GM21528 (cell line): ENCODE data around the gene PPIB.

ENCODE experiments used
- ATAC-seq: cut with Tn5 transposase; IDR thresholded peaks from one replicate; pipeline ENCODE4 v1.9.1; 2021; ENCODE audit warnings: mild to moderate bottlenecking, moderate library complexity; ENCODE audit not compliant: unreplicated experiment, low FRiP score

The PPIB gene

GRCh38 chr15:64158363-64159134, 4.3 kb downstream of the PPIB start:
- ATAC-seq, result no peak

DNA sequence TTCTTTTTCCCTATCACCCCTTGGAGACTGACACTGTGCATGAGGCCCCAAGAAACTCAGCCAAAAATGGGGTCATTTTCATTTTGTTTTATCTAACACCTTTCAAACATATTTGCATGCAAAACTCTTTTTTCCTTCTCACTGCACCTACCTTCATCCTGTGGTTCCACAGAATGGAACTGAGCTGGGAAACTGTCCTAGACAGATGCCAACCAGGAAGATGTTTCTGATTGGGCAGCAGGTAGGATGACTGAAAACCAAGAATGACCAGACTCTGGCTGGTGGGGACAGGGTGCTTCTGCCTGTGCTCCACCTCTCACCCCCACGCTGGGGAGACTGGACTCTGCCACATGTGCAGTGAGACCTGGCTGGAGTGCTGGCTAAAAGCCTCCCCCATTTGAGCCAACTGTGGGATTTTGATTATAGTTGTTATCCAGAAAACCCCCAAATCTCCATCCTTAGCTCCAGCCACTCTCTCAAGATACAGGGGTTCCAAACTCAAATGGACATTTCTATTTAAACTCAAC, 5.2 kb downstream of the PPIB start:
- no peak for ATAC-seq

- no peak for ATAC-seq
Measured at GRCh38 chr15:64156652-64157331, 6.0 kb downstream of the PPIB start.

DNA sequence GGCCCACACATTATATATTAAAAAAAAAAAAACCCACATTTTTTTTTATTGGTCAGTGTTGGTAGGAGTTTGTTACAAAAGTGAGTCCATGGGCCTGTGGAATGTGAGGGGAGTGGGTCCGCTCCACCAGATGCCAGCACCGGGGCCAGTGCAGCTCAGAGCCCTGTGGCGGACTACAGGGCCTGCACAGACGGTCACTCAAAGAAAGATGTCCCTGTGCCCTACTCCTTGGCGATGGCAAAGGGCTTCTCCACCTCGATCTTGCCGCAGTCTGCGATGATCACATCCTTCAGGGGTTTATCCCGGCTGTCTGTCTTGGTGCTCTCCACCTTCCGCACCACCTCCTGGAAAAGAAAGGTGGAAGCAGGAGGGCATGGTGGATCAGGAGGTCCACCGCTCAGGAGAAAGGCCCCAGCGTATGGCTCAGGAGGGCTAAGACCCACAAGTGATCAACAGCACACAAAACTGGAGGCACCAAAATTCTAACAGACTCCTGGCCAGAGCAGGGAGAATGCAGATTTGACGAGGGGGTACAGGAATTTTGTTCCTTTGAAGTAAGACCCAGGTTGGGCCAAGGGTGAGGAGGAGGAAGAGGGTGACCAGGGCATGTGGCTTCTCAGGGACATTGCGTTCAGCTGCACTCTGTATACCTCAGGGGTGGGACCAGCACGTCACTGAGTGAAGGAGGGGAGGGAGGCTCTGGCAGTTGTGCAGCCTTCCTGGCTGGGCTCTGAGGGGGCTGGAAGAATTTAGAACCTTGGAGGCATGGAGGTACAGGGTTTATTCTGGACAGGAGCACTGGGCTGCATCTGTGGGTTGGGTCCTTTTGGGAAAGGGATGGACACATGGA, 6.8 kb downstream of the PPIB start:
- ATAC-seq, result no peak

GRCh38 chr15:64153480-64154367, 9.1 kb downstream of the PPIB start:
- peak; percentile 48 for ATAC-seq

GRCh38 chr15:64152507-64153387, 10.1 kb downstream of the PPIB start:
- peak; percentile 14 for ATAC-seq

GRCh38 chr15:64151727-64152506, 10.9 kb downstream of the PPIB start, which contains the start of gene SNX22:
Gene SNX22 (plus strand): TSS chr15:64151731. CDS start chr15:64151776, 45 bp downstream.
- ATAC-seq, result peak; percentile 11

DNA sequence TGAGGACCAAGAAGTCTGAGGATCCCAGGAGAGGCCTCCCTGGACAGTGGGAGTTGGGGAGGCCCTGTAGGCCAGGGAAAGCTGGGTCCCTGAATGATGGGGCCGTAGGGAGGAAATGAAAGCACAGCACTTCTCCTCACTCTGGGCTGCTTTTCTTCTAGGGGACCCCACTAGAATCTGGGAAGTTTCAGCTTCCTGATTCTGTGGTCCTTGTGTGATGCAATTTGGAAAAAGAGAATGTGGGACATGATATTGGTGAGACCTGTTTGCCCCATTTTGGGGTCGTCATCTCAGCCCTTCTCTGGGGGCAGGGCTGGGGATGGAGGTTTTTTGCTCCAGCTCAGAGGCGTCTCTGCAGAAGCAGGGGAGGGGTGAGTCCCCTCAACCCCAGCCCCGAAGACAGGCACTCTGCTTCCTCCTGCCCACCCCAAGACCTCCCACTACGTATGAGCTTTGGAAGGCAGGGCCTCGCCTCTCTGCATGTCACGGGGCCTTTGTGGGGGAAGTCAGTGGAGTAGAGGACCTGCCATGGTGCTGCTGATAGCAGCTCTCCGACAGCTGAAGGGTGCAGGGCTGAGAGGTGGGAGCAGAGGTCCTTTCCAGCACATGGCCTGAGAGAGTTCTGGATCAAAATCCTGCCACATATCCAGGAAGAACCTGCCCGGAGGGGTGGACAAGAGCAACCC, 12.8 kb downstream of the PPIB start:
- ATAC-seq, result no peak

DNA sequence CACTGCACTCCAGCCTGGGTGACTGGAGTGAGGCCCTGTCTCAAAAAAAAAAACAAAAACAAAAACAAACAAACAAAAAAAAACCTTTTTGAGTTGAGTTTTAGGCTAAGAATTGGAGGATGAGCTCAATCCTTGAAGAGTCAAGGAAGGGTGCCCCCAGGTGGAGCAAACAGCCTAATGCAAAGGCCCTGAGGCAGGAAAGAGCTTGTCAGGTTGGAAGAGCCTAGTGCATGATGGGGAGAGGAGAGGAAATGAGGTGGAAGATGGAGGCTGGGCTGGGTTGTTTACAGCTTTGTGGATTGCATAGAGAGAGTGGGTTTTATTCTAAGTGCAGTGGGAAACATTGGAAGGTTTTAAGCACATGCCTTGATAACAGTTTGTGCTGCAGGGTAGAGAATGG, 13.4 kb downstream of the PPIB start:
- ATAC-seq, result no peak

GRCh38 chr15:64148581-64148980, 14.2 kb downstream of the PPIB start:
- no peak for ATAC-seq

GRCh38 chr15:64148168-64148567, 14.7 kb downstream of the PPIB start:
- ATAC-seq, result no peak

DNA sequence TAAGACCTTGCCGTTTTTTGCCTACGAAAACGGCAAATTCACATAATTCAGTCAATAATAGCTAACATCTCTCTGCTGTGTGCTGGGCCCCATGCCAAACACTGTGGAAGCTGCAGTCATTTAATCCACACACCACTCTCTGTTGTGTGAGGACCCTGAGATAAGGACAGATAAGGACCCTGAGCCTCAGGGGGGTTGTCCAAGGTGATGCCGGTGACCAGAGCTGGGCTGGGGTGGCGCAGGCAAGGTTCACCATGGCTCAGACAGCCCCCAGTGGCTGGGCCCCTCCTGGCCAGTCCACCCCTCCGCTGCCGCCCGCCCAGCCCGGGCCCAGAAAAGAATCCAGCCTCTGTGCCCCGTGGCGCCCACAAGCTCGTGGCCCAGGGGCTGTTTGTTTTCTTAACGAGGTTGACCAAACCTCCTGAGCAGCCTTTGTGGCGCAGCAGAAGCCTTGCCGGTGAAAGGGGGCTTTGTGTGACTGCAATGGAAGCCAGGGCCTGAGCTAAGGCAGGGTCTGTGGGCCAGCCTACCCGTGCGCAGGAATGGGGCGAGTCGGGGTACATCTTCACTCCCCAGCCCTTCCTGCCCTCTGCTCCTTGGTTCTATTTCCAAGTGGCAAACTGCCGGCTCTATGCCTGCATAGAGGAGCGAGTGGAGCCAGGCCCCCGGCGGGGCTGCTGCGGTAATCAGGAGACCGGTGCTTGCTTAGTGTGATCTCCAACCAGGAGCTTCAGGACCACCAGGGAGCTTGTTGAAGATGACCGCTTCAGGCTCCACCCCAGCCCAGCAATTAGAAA, 15.7 kb downstream of the PPIB start:
- ATAC-seq, result no peak

- ATAC-seq, result no peak
Measured at GRCh38 chr15:64146520-64146884, 16.3 kb downstream of the PPIB start.

GRCh38 chr15:64146041-64146440, 16.8 kb downstream of the PPIB start:
- no peak for ATAC-seq

DNA sequence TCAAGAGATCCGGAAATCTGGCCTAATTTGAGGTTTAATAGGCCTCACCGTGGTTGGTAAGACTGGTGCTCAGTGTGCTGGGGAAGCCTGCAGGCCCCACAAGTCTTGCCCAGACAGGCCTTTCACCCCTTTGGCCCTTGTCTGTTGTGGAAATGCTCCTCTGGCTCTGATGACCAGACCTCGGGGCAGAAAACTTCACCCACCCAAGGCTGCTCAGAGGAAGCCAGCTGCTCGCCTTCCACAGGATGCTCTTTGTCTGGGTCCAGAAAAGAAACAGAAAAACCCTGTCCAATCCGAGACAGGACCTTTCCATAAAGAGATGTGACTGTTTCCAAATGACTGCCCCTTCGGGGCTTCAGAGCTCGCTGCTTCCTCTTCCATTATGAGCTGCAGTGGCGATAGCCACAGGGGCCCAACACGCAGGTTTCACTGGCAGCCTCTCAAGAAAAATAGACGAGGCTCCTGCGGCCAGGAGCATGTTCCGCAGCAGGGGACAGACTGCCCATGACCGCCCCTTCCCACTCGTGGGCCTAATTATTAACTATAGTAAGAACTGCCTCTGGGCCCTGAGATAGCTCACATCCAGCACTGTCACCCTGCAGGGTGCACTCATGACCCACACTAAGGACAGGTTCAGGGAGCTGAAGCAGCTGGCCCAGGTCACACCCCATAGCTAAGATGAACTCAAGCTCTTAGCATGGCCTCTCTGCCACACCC, 18.1 kb downstream of the PPIB start:
- peak; percentile 67 for ATAC-seq

DNA sequence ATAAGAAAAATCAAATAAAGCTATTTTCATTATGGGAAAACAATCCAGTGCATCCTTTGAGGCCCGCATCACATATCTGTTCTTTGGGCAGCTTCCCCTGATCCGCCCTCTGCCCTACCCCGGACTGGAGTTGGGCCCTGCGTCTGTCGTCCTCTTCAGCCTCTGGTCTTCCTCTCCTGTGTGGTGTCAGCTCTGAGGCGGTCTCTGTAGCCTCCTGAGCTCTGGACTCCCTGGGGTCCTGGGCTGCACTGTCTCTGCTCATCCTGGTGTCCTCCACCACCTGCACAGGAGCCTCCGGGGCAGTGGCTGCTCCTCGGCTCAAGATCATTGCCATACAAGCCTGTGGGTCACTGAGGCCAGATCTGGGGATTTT, 18.6 kb downstream of the PPIB start:
- no peak for ATAC-seq
